ENCODE results near the gene ADCYAP1R1. TPM values are rescaled to one million over a fixed set of nuclear protein-coding genes. Genes with fewer than 3 reads are reported as not detected.

ADCYAP1R1 gene
- total and polyA plus RNA-seq, 10 donors = 0.04 to 5.6 (median 0.50) TPM

DNA sequence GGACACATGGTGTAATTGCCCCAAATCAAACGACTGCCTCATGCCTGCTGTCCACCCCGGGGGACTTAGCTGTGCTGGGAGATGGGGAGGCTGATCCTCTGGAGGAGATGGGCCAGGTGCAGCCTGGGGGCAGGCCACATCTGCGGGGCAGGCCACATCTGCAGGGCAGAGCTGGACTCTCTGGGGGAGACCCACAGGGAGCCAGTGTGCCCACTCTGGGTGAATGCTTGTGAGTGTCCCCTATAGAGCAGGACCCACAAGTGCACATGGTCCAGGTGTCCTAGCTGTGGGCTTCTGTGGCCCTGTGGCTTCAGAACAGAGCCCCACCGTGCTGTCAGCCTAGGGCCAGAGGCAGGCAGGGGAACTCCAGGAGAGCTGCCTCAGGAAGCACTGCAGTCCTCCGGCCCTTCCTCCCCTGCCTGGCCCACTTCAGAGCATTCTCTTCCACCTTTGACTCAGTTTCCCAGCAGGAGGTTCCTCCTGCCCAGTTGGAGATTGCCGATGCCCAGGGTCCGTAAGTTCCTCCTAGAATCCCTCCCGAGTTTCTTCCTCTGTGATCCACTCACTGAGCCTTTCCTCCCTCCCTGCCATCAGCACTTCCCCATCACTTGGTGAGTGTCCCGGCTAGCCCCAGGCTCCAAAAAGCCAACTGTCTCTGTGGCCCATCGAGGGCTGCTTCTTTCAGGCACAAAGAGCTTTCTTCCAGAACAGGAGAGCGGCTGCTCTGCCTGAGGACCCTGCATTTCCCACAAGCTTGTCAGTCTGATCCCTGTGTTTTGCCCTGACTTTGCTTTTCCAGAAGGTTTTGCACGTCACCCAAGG lies 50.3 kb downstream of the ADCYAP1R1 start:
- H3K4me1 ChIP-seq = no peaks in the 10 kb centered on the region
- H3K36me3 ChIP-seq = no peaks in the 10 kb centered on the region
- H3K9me3 ChIP-seq = no peaks in the 10 kb centered on the region
- intact Hi-C loops (cut with DNase I; ENCODE audit: low total_unique reads) = no loop called here
- TF ChIP-seq POLR2A (IDR thresholded peaks at IDR 0.05) (no peak), POLR2AphosphoS5 (IDR thresholded peaks at IDR 0.05) (no peak)
- TF ChIP-seq, protein P1, sequence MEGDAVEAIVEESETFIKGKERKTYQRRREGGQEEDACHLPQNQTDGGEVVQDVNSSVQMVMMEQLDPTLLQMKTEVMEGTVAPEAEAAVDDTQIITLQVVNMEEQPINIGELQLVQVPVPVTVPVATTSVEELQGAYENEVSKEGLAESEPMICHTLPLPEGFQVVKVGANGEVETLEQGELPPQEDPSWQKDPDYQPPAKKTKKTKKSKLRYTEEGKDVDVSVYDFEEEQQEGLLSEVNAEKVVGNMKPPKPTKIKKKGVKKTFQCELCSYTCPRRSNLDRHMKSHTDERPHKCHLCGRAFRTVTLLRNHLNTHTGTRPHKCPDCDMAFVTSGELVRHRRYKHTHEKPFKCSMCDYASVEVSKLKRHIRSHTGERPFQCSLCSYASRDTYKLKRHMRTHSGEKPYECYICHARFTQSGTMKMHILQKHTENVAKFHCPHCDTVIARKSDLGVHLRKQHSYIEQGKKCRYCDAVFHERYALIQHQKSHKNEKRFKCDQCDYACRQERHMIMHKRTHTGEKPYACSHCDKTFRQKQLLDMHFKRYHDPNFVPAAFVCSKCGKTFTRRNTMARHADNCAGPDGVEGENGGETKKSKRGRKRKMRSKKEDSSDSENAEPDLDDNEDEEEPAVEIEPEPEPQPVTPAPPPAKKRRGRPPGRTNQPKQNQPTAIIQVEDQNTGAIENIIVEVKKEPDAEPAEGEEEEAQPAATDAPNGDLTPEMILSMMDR (IDR thresholded peaks at IDR 0.05 in 8 of 11, conservative IDR thresholded peaks at IDR 0.05 in 3 of 11) = no peak
- peaks cover 0 to 19% (median 0%) of the 10 kb centered on the region in 7 donors for H3K27me3 ChIP-seq (replicated peaks in 1 of 7)
- WGBS, 5 donors = 66 to 84% (median 71%) methylated on average over 12 of the region's 12 CpGs
- peak; percentile 73 for DNase-seq
- H3K4me3 ChIP-seq = no peak overlapping the region
- H3K27ac ChIP-seq = no peak overlapping the region

DNA sequence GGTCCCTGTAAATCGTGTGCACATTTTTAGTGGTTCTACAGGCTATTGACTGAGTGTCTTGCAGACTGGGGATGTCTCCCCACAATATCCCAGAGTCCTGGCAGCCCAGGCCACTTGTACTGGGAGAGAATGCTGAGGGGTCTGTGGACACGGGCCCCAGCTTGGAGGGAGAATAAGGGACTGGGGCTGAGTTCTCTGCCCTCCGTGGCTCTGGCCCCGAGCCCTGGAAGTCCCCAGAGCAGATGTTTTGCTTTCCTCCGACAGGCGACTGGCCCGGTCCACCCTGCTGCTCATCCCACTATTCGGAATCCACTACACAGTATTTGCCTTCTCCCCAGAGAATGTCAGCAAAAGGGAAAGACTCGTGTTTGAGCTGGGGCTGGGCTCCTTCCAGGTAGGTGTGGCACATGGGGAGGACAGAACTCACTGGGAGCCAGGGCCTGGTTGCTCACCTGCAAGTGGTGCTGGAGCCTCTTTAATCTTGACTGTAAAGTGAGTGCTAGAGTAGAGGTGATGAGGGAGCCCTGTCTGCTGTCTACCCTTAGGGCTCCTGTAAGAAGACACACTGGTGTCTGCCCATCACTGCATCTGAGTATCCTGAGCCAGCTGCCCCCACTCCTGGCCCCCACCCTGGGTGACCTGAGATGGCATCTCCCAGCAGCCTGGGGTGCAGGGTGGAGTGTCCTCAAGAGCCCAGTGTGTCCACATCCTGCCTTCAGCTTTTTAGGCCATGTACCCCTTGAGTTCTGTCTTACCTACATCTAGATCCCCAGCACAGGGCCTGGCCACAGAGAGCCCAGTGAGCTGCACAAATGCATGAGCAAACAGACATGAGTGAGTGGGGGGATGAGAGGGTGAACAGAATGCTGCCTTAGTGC lies 51.1 kb downstream of the ADCYAP1R1 start:
- Histone ChIP-seq H3K27ac (no peak overlapping the region), H3K36me3 (no peaks in the 10 kb centered on the region), H3K4me3 (no peak overlapping the region), H3K27me3 (replicated peaks in 1 of 7) (peaks cover 0 to 15% (median 0%) of the 10 kb centered on the region in 7 donors), H3K4me1 (no peaks in the 10 kb centered on the region), H3K9me3 (no peaks in the 10 kb centered on the region)
- WGBS, 5 donors = 63 to 76% (median 73%) methylated on average over 9 of the region's 9 CpGs
- peak; percentile 63 for DNase-seq
- intact Hi-C loops (cut with DNase I; ENCODE audit: low total_unique reads) = no loop called here
- TF ChIP-seq, protein P1 (IDR thresholded peaks at IDR 0.05 in 8 of 11, conservative IDR thresholded peaks at IDR 0.05 in 3 of 11) = no peak
- TF ChIP-seq POLR2AphosphoS5 (IDR thresholded peaks at IDR 0.05) (no peak), POLR2A (IDR thresholded peaks at IDR 0.05) (no peak)

DNA sequence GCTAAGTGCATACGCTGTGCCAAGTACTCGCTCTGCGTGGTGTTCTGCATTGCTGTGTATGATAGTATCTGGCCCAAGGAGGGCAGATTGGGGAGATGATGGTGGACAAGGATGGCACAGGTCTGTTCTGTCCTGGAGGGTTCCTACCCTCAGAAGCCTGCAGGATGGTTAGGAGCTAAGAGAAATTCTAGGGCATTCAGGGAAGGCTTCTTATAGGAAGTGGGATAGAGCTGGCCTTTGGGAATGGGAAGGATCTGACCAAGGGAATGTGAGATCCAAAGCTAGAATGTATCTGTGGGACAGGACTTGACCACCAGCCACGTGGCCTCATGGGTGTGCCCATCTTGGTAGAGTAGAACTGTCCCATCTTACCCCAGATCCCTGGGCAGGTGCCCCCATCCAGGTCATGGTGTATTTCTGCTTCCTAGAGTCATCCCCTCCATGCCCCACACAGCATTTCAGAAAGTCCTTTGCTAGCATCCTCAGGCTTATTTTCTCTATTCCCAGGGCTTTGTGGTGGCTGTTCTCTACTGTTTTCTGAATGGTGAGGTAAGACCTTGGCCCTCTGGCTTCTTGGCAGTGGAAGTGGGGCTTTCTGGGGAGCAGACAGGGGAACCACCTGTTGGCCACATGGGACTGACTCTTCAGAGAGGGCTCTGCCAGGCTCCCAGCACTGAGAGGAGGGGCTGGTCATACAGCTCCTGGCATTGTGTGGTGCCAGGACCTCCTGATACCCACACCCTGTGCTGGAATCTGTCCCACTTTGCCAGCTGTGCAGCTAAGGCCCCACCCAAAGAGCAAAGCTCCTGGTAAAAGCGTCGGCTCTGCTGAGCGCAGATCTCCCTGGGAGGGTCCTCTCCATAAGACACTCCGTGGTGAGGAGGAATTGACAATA lies 52.5 kb downstream of the ADCYAP1R1 start:
- Histone ChIP-seq H3K4me3 (no peak overlapping the region), H3K36me3 (no peaks in the 10 kb centered on the region), H3K4me1 (no peaks in the 10 kb centered on the region), H3K27ac (no peak overlapping the region), H3K9me3 (no peaks in the 10 kb centered on the region), H3K27me3 (replicated peaks in 1 of 7) (peaks cover 0 to 15% (median 0%) of the 10 kb centered on the region in 7 donors)
- DNase-seq = peak; percentile 43
- WGBS, 5 donors = 76 to 82% (median 82%) methylated on average over 8 of the region's 8 CpGs
- TF ChIP-seq POLR2AphosphoS5 (IDR thresholded peaks at IDR 0.05) (no peak), POLR2A (IDR thresholded peaks at IDR 0.05) (no peak)
- TF ChIP-seq, protein P1 (IDR thresholded peaks at IDR 0.05 in 8 of 11, conservative IDR thresholded peaks at IDR 0.05 in 3 of 11) = no peak
- intact Hi-C loops (cut with DNase I; ENCODE audit: low total_unique reads) = no loop called here
